ENCODE data around the gene SERINC2. TPM values are rescaled to one million over a fixed set of nuclear protein-coding genes. Genes with fewer than 3 reads are reported as not detected.

Gene SERINC2
- total RNA-seq (6.7 and 8.1 TPM in 2 replicates), polyA plus RNA-seq (13.8 and 14.7 TPM in 2 replicates)

DNA sequence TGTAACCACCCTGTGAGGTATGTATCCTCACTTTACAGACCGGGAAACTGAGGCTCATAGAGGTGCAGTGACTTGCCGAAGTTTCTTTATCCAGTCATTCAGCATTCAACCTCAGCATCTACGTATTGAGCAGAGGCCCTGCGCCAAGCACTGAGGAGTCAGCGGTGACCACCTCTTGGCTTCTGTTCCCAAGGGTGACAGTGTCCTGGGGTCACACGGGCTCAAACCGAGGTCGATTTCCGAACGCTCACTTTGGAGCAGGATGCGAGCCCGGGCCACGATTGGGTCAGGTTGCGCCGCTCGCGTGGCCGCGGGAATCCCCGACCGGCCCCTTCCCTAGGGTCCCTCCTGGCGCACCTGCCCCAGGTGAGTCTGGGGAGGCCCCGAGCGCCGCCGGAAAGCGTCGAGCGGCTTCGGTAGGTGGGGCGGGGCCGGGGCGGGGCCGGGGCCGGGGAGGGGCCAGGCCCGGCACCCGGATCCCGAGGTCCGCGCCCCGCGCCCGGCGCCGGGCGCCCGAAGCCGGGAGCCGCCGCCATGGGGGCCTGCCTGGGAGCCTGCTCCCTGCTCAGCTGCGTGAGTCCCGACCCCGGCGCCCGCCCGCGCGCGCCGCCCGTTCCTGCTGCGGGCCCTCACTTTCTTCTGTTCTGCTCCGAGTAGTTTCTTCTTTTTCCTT lies at the start of gene SERINC2:
Gene SERINC2 (plus strand): TSS at position 482 of the 673 bp plus-strand sequence. CDS start 53 bp downstream, at position 535.
- DNase-seq (ENCODE audit: low read depth in 1 of 2, low spot score in 1 of 2): peak in 1 of 2 donors; percentile 49
- H3K4me1 ChIP-seq (ENCODE audit: low read depth): no peaks in the 10 kb centered on the region
- no peak within 1 kb of the TSS for H3K27ac ChIP-seq
- TF ChIP-seq, protein P1, sequence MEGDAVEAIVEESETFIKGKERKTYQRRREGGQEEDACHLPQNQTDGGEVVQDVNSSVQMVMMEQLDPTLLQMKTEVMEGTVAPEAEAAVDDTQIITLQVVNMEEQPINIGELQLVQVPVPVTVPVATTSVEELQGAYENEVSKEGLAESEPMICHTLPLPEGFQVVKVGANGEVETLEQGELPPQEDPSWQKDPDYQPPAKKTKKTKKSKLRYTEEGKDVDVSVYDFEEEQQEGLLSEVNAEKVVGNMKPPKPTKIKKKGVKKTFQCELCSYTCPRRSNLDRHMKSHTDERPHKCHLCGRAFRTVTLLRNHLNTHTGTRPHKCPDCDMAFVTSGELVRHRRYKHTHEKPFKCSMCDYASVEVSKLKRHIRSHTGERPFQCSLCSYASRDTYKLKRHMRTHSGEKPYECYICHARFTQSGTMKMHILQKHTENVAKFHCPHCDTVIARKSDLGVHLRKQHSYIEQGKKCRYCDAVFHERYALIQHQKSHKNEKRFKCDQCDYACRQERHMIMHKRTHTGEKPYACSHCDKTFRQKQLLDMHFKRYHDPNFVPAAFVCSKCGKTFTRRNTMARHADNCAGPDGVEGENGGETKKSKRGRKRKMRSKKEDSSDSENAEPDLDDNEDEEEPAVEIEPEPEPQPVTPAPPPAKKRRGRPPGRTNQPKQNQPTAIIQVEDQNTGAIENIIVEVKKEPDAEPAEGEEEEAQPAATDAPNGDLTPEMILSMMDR (IDR thresholded peaks at IDR 0.05; ENCODE audit: low read depth, low read length): no peak
- H3K9me3 ChIP-seq (ENCODE audit: low read depth): no peaks in the 10 kb centered on the region
- H3K4me3 ChIP-seq: peak within 1 kb of the TSS; percentile 94
- H3K27me3 ChIP-seq: peaks cover 34% of the 10 kb centered on the region
- no peaks in the 10 kb centered on the region for H3K36me3 ChIP-seq

DNA sequence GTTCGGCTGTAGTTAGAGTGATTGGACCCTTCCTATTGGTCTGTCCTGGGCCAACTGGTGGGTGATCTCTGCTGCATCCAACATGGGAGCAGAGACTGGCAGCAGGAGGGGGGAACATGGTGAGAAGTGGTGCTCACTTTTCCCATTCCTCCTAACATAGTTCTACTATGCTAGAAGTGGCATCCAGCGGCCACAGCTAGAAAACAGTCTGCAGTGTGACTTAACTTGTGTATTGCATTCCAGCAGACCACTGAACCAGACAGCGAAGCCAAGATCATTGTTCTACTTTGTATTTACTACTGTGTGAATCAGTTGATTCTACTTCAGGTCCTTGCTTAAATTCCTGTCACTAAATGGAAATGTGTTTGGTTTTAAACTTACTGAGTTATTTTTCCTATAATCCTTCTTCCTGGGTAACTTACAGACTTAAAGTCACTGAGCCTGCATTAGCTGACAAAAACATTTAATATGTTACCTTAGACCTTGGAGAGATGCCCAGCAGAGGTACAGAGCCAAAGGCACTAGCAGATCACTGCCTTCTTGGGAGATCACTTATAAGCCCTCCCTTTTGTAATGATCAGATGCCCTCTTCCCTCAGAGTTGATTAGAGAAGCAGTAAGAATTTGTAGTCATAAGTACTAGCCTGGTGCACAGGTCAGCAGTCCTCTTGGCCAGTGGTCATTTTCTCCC lies 48.3 kb upstream of the SERINC2 start:
- no peak for DNase-seq (ENCODE audit: low read depth in 1 of 2, low spot score in 1 of 2)
- Histone ChIP-seq H3K9me3 (ENCODE audit: low read depth) (no peaks in the 10 kb centered on the region), H3K27ac (peak overlapping the region; percentile 54), H3K4me1 (ENCODE audit: low read depth) (peaks cover 15% of the 10 kb centered on the region), H3K4me3 (no peak overlapping the region), H3K27me3 (no peaks in the 10 kb centered on the region), H3K36me3 (peaks cover 33% of the 10 kb centered on the region)
- TF ChIP-seq, protein P1 (IDR thresholded peaks at IDR 0.05; ENCODE audit: low read depth, low read length): no peak

DNA sequence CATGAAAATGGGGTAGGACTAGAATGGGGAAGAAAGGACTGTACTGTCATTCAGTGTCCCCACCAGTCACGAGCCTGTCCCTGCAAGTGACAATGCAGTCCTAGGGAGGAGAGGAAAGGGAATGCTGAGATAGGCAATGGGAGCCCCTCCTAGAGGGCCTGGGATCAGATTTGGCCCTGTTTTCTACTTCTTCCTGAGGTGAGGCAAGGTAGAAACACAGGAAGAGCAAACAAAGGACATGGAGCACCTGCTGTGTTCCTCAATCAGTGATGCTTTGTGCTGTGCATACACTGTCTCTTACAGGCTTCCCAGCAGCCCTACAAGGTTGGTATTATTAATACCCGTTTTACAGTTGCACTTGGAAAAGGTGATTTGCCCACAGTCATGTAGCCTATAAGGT lies 46.2 kb upstream of the SERINC2 start:
- H3K27me3 ChIP-seq: no peaks in the 10 kb centered on the region
- no peak for DNase-seq (ENCODE audit: low read depth in 1 of 2, low spot score in 1 of 2)
- H3K27ac ChIP-seq: peak overlapping the region; percentile 92
- no peak overlapping the region for H3K4me3 ChIP-seq
- H3K4me1 ChIP-seq (ENCODE audit: low read depth): peaks cover 36% of the 10 kb centered on the region
- TF ChIP-seq, protein P1 (IDR thresholded peaks at IDR 0.05; ENCODE audit: low read depth, low read length): no peak
- H3K9me3 ChIP-seq (ENCODE audit: low read depth): no peaks in the 10 kb centered on the region
- peaks cover 29% of the 10 kb centered on the region for H3K36me3 ChIP-seq

DNA sequence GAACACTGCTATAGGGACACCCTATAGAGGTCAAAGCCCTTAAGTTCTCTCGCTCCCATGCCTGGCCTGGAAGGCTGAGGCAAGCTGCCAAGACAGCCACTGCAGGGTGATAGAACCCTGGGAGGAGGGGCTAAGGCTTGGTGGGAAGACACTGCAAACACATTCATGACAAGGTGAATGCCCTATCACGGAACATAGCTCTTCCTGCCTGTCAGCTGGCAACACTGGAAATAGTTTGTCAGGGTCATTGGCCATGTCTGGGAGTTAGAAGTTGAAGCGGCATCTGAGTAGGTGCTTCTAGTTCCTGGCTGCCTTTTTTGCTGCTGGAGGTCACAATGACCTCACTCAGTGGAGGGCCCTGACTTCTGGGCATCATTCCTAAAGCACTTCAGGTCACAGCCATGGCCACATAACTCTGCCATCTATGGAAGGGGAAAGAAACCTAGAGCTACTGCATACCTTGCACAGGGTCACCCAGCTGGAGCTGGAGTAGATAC lies 44.4 kb upstream of the SERINC2 start:
- peak in 1 of 2 donors; percentile 67 for DNase-seq (ENCODE audit: low read depth in 1 of 2, low spot score in 1 of 2)
- TF ChIP-seq, protein P1 (IDR thresholded peaks at IDR 0.05; ENCODE audit: low read depth, low read length): no peak
- Histone ChIP-seq H3K9me3 (ENCODE audit: low read depth) (no peaks in the 10 kb centered on the region), H3K27me3 (no peaks in the 10 kb centered on the region), H3K36me3 (peaks cover 29% of the 10 kb centered on the region), H3K4me1 (ENCODE audit: low read depth) (peaks cover 46% of the 10 kb centered on the region), H3K27ac (peak overlapping the region; percentile 92), H3K4me3 (no peak overlapping the region)

DNA sequence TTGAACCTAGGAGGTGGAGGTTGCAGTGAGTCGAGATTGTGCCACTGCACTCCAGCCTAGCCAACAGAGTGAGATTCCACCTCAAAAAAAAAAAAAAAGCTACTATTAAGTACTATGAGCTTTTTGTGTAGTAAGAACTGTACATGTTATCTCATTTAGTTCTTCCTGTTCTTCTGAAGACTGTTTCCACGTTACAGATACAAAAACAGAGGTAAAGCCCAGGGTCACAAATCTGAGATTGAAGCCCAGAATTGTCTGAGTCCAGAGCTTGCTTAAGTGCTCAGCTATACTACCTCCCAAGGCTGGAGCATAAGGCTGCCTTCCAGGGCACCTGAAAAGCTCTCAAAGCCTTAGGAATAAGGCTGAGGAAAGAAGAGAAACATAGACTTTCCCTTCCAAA lies 43.0 kb upstream of the SERINC2 start:
- peaks cover 52% of the 10 kb centered on the region for H3K4me1 ChIP-seq (ENCODE audit: low read depth)
- no peak overlapping the region for H3K4me3 ChIP-seq
- no peaks in the 10 kb centered on the region for H3K9me3 ChIP-seq (ENCODE audit: low read depth)
- H3K27me3 ChIP-seq: no peaks in the 10 kb centered on the region
- TF ChIP-seq, protein P1 (IDR thresholded peaks at IDR 0.05; ENCODE audit: low read depth, low read length): no peak
- H3K27ac ChIP-seq: peak overlapping the region; percentile 100
- peaks cover 22% of the 10 kb centered on the region for H3K36me3 ChIP-seq
- peak in 1 of 2 donors; percentile 49 for DNase-seq (ENCODE audit: low read depth in 1 of 2, low spot score in 1 of 2)

Data from cardiac muscle cell (in vitro differentiated cells and primary cell).